ACC112 (cell line): ENCODE results near the gene DEFB116.
"Not testable (repeated sequence)": the region's sequence is repeated elsewhere in the genome, so short reads cannot be mapped to it uniquely, and the experiment has no call there.

Experiments used
- H2AFZ ChIP-seq: fragments of 200-600 bp; sonication (generic); one replicate; pipeline ENCODE4 v1.6.0; 2017; ENCODE audit warnings: antibody characterized with exemption, low read length; ENCODE audit not compliant: unreplicated experiment
- H3K27ac ChIP-seq: fragments of 200-600 bp; sonication (generic); 2 replicates; pipeline ENCODE4 v1.5.1; 2014; ENCODE audit warnings: low read depth, mild to moderate bottlenecking, antibody characterized with exemption, low read length, moderate library complexity
- H3K27me3 ChIP-seq: fragments of 200-600 bp; sonication (generic); 2 replicates; pipeline ENCODE4 v1.6.1; 2014; ENCODE audit warnings: mild to moderate bottlenecking, antibody characterized with exemption, low read length, moderate library complexity, mixed read lengths; ENCODE audit not compliant: insufficient read depth
- H3K36me3 ChIP-seq: fragments of 200-600 bp; sonication (generic); 2 replicates; pipeline ENCODE4 v1.6.1; 2016; ENCODE audit warnings: mild to moderate bottlenecking, antibody characterized with exemption, low read length, moderate library complexity, mixed read lengths; ENCODE audit not compliant: insufficient read depth
- H3K4me1 ChIP-seq: fragments of 200-600 bp; sonication (generic); one replicate; pipeline ENCODE4 v1.6.1; 2016; ENCODE audit warnings: low read length, mixed read lengths; ENCODE audit not compliant: insufficient read depth, unreplicated experiment, control insufficient read depth
- H3K4me3 ChIP-seq: fragments of 200-600 bp; sonication (generic); 2 replicates; pipeline ENCODE4 v1.5.1; 2014; ENCODE audit warnings: mild to moderate bottlenecking, low read depth, low read length
- H3K79me2 ChIP-seq: fragments of 200-600 bp; sonication (generic); one replicate; pipeline ENCODE4 v1.6.0; 2016; ENCODE audit warnings: low read length; ENCODE audit not compliant: control insufficient read depth, unreplicated experiment, insufficient read depth

Gene DEFB116

DNA sequence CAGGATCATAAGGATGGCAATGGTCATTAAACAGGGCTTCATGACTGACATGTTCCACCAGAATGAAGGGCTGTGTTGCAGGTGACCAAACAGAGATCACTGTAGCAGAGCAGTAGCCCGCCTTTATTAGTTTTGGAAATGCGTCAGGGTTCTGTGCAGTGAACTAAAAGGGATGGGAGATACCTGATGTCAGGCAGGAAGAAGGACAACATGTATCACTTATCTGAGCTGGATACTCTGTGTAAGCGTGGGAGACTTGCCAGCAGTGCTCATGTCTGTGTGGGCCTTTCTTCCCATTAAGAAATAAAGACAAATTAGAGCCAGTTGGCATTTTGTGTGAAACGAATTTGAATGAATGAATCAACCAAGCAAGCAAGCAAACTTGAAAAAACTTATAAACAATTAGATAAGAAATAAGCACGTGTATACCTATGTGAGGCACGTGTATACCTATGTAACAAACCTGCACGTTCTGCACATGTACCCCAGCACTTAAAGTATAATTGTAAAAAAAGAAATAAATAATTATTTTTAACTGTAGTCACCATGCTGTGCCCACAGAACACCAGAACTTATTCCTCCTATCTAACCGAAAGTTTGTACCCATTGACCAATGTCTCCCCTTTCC lies at the start of gene DEFB116:
DEFB116 (minus strand) TSS at position 51 of the 628 bp plus-strand sequence; CDS start at position 51, 0 bp downstream.
- Histone ChIP-seq H3K4me1 (no peaks in the 10 kb centered on the region), H3K36me3 (no peaks in the 10 kb centered on the region), H3K4me3 (no peak within 1 kb of the TSS), H3K27ac (no peak within 1 kb of the TSS), H3K79me2 (no peaks in the 10 kb centered on the region), H2AFZ (no peak within 1 kb of the TSS), H3K27me3 (no peaks in the 10 kb centered on the region)

- Histone ChIP-seq H3K27ac (no peak overlapping the region), H3K4me1 (no peaks in the 10 kb centered on the region), H3K36me3 (no peaks in the 10 kb centered on the region), H3K79me2 (no peaks in the 10 kb centered on the region), H3K4me3 (no peak overlapping the region), H2AFZ (no peak overlapping the region), H3K27me3 (peaks cover 6% of the 10 kb centered on the region)
Observed at GRCh38 chr20:31355981-31356380, 47.6 kb upstream of the DEFB116 start.

DNA sequence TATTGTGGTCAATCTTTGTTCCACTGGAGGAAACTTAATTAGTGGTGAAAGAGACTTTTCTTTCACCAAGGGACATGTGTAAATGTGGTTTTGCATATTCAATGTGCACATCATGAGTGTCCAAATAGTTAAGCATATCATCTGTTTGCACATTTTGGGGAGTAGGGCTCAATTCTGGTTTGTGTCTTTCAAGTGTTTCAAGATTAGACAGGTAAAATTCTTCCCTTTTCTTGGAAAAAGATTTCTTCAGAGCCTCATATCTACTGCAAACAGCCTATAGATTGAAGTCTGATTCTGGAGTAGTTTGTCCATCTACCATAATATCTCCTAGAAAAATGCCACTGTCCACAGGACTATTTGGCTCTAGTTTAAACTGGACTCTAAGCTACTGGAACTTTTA lies 33.1 kb upstream of the DEFB116 start:
- Histone ChIP-seq H3K27me3 (peaks cover 14% of the 10 kb centered on the region; the same call in 1 of the 2 replicates), H3K79me2 (no peaks in the 10 kb centered on the region), H3K4me3 (no peak overlapping the region), H3K36me3 (no peaks in the 10 kb centered on the region), H3K27ac (no peak overlapping the region), H3K4me1 (no peaks in the 10 kb centered on the region), H2AFZ (no peak overlapping the region)

GRCh38 chr20:31330893-31331292 lies 22.5 kb upstream of the DEFB116 start:
- Histone ChIP-seq H3K79me2 (no peaks in the 10 kb centered on the region), H2AFZ (no peak overlapping the region), H3K36me3 (no peaks in the 10 kb centered on the region), H3K27ac (no peak overlapping the region), H3K4me1 (no peaks in the 10 kb centered on the region), H3K27me3 (no peaks in the 10 kb centered on the region), H3K4me3 (no peak overlapping the region)

- Histone ChIP-seq H3K4me3 (no peak overlapping the region), H2AFZ (no peak overlapping the region), H3K4me1 (no peaks in the 10 kb centered on the region), H3K27me3 (no peaks in the 10 kb centered on the region), H3K27ac (no peak overlapping the region), H3K79me2 (no peaks in the 10 kb centered on the region), H3K36me3 (no peaks in the 10 kb centered on the region)
Observed at GRCh38 chr20:31322504-31322903, 14.1 kb upstream of the DEFB116 start.

GRCh38 chr20:31284964-31285363 lies 23.4 kb downstream of the DEFB116 start:
- H3K27me3 ChIP-seq, H3K4me3 ChIP-seq, H3K36me3 ChIP-seq, H3K4me1 ChIP-seq, H3K27ac ChIP-seq, H3K79me2 ChIP-seq, H2AFZ ChIP-seq: not testable (repeated sequence)

GRCh38 chr20:31278178-31278577 lies 30.2 kb downstream of the DEFB116 start:
- no peaks in the 10 kb centered on the region for H3K27me3 ChIP-seq
- H3K4me3 ChIP-seq = no peak overlapping the region
- no peaks in the 10 kb centered on the region for H3K36me3 ChIP-seq
- H3K4me1 ChIP-seq = no peaks in the 10 kb centered on the region
- no peak overlapping the region for H3K27ac ChIP-seq
- H3K79me2 ChIP-seq = no peaks in the 10 kb centered on the region
- no peak overlapping the region for H2AFZ ChIP-seq

DNA sequence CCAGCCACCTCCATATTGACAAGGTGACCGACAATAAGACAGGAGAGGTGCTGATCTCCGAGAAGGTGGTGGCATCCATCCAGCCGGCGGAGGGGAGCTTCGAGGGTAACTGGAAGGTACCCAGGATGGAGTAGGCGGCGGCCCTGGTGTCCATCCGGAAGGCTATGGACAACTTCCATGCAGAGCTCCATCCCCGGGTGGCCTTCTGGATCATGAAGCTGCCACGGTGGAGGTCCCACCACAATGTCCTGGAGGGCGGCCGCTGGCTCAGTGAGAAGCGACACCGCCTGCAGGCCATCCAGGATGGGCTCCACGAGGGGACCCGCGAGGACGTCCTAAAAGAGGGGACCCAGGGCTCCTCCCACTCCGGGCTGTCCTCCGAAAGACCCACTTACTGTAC lies 33.9 kb downstream of the DEFB116 start:
- Histone ChIP-seq H3K27me3 (no peaks in the 10 kb centered on the region), H3K4me1 (no peaks in the 10 kb centered on the region), H3K36me3 (no peaks in the 10 kb centered on the region), H3K79me2 (no peaks in the 10 kb centered on the region), H2AFZ (no peak overlapping the region), H3K4me3 (no peak overlapping the region), H3K27ac (no peak overlapping the region)

- Histone ChIP-seq H2AFZ (no peak overlapping the region), H3K27me3 (no peaks in the 10 kb centered on the region), H3K36me3 (no peaks in the 10 kb centered on the region), H3K79me2 (no peaks in the 10 kb centered on the region), H3K27ac (no peak overlapping the region), H3K4me3 (no peak overlapping the region), H3K4me1 (no peaks in the 10 kb centered on the region)
Observed at GRCh38 chr20:31260326-31260932, 48.0 kb downstream of the DEFB116 start.

DNA sequence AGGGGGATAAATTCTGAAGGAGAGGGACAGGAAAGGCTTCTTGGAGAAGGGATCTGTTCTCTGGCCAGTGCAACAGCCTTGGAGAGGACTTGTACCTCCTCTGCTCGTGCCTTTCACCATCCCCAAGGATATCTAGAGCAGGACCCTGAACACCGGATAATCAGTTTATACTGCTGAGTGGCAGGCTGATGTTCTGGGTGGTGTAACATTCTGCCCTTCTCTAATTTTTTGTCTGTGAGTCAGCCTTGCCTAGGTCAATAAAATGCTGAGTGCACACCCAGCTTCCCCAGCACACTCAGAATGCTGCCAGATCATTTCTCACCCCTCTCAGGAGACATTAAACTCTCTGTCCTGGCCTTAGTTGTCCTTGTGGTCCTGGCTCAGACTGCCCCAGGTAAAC lies 51.0 kb downstream of the DEFB116 start, which contains the start of gene DEFB115:
DEFB115 (plus strand) TSS at position 301 of the 400 bp plus-strand sequence; CDS start at position 301, 0 bp downstream.
- Histone ChIP-seq H3K27me3 (no peaks in the 10 kb centered on the region), H3K27ac (no peak within 1 kb of the TSS), H3K4me1 (no peaks in the 10 kb centered on the region), H3K79me2 (no peaks in the 10 kb centered on the region), H3K36me3 (no peaks in the 10 kb centered on the region), H2AFZ (no peak within 1 kb of the TSS), H3K4me3 (no peak within 1 kb of the TSS)

DNA sequence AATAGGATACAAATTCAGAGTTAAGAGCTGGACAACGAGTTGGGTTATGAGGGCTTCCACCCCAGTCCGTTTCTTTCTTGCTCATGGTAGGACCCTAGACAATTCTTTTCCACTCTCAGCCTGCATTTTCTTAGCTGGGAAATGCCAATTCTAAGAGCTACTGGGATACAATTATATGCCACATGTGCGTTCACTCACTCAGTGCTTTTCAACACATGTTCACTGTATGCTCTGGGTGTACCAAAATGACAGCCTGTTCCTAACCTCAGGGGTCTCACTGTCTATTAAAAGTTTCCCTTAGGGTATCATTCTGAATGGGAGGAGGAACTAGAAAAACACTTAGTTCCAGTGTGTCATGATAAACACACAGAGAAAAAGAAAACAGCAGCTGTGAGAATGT lies 51.4 kb downstream of the DEFB116 start:
- Histone ChIP-seq H2AFZ (no peak overlapping the region), H3K79me2 (no peaks in the 10 kb centered on the region), H3K27ac (no peak overlapping the region), H3K4me1 (no peaks in the 10 kb centered on the region), H3K36me3 (no peaks in the 10 kb centered on the region), H3K27me3 (no peaks in the 10 kb centered on the region), H3K4me3 (no peak overlapping the region)
